GM21619 (cell line): Measurements from ENCODE around the gene ING2.
"Not testable (repeated sequence)": the region's sequence is repeated elsewhere in the genome, so short reads cannot be mapped to it uniquely, and the experiment has no call there.

Experiments
- ATAC-seq: cut with Tn5 transposase; IDR thresholded peaks from one replicate; pipeline ENCODE4 v1.9.1; 2021; ENCODE audit not compliant: unreplicated experiment

ING2 gene, protein sequence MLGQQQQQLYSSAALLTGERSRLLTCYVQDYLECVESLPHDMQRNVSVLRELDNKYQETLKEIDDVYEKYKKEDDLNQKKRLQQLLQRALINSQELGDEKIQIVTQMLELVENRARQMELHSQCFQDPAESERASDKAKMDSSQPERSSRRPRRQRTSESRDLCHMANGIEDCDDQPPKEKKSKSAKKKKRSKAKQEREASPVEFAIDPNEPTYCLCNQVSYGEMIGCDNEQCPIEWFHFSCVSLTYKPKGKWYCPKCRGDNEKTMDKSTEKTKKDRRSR

DNA sequence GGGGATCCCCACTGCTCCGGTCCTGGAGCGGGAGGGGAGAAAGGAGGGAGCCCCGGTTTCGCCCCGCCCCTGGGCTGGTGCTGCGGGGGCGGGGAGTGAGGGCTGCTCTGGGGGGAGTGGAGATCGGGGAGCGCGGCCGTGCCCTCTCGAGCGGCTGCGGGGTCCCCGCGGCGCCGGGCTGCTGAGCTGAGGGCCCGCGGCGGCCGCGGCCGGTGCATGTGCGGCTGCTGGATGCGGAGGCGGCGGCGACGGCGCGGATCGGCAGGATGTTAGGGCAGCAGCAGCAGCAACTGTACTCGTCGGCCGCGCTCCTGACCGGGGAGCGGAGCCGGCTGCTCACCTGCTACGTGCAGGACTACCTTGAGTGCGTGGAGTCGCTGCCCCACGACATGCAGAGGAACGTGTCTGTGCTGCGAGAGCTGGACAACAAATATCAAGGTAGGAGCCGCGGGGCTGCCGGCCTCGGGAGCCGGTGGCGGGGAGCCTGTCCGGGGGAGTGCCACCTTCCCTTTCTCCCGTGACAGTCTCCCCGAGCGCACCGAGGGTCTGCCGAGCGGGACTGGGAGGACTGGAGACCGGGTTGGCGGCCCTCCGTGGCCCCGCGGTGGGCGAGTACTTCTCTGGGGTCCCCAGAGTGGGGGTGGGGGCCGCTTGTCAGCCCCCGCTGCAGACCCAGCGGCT, at the start of gene ING2:
TSS of gene ING2 (plus strand) at position 129 of the 681 bp plus-strand sequence. CDS start at position 267, 138 bp downstream.
- peak; percentile 42 for ATAC-seq

DNA sequence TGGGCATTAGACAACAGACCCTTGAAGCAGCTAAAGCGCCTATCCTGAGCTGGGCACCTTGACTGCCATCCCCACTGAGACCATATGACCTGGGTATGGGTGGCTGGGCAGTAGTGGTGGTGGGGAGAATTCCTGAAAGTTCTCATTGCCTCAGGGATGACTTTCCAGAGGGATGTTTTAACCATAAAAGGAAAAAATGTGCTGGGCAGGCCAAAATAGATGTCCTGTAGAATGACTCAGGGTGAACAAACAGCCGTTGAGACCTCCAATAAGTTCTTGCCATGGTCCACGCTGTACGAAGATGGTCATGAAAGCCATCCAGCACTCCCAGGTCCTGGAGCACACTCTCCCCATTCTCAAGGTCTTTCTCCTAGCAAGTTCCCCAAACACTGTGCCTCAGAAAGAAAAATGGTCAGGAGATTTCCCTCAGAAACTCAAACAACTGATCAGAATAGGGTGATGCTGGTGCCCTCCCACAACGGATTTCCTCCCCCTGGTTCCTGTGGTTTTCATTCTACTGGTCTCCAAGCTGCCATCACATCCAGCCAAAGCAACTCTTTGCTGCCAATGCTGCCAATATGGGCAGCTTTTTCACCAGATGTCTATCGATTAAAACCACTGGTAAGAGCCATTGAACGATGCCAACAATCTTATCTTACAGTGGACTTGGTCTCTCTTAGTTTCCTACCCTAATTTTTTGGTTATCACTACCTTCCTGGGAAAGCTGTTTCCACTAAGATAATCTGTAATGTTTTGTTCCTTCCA, 49.2 kb upstream of the ING2 start:
- no peak for ATAC-seq

DNA sequence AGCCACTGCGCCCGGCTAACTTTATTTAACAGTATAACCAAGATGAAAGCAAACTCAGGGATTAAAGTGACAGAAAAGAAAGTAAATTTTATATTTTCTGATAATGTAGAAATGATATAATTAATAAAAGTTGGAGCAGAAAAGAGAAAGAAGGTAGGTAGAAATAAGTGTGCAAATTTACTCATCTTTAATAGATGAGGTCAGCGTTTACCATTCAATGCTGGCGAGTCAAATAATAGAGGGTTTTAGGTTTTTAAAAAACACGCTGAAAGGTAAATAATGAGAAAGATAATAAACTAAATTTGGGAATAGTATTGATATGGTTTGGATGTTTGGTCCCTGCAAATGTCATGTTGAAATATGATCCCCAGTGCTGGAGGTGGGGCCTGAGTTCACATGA, 46.9 kb upstream of the ING2 start:
- no peak for ATAC-seq

DNA sequence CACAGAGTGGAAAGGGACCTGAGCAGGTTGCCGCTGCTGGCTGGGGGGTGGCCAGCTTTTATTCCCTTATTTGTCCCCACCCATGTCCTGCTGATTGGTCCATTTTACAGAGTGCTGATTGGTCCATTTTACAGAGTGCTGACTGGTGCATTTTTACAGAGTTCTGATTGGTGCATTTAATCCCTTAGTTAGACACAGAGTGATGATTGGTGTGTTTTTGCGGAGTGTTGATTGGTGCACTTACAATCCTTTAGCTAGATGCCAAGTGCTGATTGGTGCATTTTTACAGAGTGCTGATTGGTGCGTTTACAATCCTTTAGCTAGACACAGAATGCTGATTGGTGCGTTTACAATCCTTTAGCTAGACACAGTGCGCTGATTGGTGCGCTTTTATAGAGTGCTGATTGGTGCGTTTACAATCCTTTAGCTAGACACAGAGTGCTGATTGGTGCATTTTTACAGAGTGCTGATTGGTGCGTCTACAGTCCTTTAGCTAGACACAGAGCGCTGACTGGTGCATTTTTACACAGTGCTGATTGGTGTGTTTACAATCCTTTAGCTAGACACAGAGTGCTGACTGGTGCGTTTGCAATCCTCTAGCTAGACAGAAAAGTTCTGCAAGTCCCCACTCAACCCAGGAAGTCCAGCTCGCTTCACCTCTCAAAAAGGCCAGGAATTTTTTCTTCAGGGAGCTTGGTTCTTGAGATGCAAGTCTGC, 40.8 kb upstream of the ING2 start:
- ATAC-seq = not testable (repeated sequence)

DNA sequence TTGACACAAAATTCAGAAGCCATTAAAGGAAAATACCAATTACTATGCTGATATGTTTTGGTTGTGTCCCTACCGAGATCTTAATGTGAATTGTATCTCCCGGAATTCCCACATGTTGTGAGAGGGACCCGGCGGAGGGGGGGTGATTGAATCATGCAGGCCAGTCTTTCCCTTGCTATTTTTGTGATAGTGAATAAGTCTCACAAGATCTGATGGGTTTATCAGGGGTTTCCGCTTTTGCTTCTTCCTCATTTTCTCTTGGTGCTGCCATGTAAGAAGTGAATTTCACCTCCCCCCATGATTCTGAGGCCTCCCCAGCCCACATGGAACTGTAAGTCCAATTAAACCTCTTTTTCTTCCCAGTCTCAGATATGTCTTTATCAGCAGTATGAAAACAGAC, 39.0 kb upstream of the ING2 start:
- not testable (repeated sequence) for ATAC-seq

DNA sequence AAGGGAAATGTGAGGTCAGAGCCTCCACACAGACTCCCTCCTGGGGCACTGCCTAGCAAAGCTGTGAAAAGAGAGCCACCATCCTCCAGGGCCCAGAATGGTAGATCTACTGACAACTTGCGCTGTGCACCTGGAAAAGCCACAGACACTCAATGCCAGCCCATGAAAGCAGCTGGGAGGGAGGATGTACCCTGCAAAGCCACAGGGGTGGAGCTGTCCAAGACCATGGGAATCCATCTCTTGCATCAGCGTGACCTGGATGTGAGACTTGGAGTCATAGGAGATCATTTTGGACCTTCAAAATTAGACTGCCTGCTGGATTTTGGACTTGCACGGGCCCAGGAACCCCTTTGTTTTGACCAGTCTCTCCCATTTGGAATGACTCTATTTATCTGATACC, 37.6 kb upstream of the ING2 start:
- ATAC-seq = no peak

DNA sequence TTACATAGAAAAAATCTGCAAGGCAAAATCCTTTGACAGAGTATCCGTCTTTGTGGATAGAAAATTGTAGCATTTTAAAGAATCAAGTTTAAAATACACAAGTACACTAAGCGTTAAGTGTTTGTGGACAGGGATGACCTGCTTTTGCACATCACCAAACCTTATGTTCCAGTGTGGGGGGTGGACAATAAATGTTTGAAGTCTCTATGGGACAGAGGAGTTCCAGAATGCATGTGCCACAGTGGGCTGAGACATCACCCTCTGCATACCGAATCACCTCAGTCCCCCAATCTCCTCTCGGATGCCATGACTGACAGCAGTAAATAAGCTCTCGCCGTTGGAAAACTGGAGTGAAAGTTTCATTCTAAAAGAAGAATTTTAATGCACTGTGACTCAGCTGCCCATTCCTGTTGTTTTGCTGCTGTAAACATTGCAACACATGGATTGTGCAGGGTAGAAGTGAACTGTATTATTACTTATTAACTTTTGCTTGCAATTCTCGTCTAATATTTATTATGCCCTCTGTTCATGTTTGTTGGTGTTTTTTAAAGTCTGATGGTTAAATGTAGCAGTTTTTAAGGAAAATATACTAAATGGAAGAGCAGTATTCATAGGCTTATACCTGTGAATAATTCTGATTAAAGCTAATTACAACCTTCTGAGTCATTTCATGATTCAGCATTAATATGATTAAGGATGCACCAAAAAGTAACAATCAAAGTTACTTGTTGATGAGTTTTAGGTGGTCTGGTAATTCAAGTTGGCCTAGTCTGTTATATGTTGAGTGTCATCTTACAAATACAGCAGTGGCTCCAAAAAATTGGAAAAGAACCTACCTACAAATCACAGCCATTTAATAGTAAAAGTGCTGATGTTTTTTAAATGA, 36.4 kb upstream of the ING2 start:
- no peak for ATAC-seq

DNA sequence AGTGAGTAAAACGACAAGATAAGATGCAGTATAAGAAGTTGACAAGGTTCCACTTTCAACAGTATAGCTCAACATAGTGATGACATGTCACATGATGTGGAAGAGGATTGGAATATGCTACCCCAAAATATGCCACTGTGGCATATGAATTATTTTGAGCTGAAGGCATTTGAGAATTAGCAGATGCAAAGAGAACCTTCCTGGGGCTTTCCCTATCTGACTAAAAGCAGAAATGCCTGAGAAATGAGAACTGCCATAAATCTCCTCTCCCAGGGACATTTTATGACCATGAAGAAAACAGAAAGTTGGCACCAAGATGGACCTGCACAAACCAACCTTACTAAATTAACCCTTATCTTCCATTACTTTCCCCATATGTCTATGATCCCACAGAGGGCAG, 35.6 kb upstream of the ING2 start:
- no peak for ATAC-seq

DNA sequence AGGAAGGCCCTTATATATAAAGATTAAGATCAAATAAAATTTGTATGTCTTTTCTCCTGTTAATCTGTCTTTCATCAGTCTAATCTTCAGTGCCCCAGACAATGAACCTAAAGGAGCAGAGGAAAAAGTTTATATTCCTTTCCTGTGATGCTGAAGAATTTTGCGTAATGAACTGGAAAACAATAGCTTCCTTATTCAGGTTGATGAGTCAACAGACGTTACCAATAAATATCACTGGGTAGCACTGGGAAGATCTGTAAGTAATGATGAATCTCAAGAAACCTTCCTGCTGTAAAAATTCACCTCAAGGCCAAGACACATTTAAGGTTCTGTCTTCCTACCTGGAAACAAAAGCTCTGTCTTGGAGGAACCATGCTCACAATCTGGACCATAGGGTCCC, 34.9 kb upstream of the ING2 start:
- ATAC-seq = no peak

DNA sequence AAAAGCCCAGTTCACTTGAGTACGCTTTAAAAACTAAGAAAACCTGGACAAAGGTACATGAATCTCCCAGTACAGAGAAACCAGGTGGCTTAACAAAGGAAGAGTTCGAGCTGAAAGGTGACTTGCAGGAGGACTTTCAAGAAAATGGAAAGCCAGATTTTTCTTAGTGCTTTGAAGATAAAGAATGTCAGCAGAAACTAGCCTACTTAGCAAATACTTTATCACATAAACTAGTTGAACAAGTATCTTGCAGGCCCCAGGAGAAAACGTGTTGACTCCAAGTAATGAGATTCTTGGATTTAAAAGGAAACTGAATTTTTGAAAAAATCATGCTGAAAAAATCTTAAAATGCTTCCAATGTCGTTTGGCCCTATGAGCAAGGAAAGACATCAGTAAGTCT, 34.0 kb upstream of the ING2 start:
- ATAC-seq = no peak

DNA sequence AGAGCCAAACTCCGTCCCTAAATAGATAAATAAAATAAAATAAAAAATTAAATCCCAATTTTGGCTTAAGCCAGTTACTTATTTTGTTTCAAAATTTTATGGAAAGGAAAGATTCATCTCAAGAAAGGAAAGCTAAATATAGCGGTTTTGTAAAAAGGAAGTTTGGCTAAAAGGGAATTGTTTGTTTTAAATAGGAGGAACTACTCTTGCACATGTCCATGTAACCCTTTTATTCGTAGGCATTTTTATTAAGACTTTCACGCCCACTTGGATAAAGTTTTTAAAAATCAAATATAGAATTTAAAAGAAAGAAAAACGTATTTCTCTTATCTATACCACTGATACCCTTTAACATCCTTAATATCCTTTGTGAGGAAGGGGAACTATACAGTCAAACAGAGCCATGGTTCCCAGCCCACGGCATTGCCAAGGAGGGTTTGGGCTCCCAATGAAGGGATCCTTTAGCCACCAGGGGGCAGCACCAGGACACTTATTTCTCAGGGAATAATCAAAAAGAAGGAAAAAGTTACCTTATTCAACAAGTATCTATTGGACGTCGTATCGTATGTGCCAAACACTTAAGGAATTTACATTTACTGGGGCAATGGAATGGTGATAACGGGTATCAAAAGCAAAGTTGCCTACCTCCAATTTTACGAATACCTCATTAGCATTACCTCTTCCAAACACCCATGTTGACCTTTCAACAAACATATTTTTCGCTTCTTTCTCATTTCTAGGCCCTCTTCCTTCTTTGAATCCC, 32.7 kb upstream of the ING2 start:
- ATAC-seq = peak; percentile 79

DNA sequence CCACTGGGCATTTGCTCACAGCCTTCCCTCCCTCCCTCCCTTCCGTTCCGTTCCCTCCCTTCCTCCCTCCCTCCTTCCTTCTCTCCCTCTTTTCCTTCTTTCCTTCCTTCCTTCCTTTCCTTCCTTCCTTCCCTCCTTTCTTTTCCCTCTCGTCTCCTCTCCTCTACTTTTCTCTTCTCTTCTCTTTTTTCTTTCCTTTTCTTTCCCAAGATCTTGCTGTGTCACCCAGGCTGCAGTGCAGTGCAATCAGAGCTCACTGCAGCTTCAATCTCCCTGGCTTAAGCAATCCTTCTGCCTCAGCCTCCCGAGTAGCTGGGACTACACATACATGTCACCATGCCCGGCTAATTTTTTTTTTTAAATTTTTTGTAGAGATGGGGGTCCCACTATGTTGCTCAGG, 26.7 kb upstream of the ING2 start:
- no peak for ATAC-seq

DNA sequence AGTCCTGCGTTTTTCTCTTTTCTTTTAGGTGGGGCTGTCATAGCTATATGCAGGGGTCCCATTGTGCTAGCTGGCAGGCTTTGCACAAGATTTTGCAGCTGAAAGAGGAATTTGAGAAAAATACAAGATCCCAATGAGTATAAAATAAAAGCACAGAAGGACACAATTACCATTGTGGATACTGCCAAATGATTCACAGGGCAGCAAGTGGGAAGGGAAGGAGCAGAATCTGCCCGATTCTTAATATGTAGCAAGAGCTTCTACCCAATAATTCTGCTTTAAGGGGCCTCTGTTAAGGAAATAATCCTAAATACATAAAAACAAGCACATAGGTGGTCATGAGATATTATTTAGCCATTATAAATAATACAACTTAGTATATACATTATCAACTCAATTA, 25.9 kb upstream of the ING2 start:
- no peak for ATAC-seq

DNA sequence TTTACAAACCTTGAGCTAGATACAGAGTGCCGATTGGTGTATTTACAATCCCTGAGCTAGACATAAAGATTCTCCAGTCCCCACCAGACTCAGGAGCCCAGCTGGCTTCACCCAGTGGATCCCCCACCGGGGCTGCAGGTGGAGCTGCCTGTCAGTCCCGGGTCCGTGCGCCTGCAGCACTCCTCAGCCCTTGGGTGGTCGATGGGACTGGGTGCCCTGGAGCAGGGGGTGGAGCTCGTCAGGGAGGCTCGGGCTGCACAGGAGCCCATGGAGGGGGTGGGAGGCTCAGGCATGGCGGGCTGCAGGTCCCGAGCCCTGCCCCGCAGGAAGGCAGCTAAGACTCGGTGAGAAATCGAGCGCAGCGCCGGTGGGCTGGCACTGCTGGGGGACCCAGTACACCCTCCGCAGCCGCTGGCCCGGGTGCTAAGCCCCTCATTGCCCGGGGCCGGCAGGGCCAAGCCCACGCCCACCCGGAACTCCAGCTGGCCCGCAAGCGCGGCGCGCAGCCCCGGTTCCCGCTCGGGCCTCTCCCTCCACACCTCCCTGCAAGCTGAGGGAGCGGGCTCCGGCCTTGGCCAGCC, 22.3 kb upstream of the ING2 start:
- not testable (repeated sequence) for ATAC-seq

DNA sequence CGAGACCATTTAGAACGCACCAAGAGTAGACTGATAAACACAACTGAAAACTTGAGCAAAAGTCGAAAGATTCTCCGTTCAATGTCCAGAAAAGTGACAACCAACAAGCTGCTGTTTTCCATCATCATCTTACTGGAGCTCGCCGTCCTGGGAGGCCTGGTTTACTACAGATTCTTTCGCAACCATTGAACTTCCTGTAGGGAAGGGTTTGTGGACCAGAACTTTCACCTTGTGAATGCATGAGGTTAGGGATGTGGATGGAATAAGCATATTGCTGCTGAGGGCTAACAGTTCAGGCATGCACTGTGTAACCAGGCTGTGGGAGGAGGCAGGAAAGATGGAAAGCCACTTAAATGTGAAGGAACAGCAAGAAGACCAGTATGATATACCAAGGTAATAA, 20.9 kb upstream of the ING2 start:
- no peak for ATAC-seq

DNA sequence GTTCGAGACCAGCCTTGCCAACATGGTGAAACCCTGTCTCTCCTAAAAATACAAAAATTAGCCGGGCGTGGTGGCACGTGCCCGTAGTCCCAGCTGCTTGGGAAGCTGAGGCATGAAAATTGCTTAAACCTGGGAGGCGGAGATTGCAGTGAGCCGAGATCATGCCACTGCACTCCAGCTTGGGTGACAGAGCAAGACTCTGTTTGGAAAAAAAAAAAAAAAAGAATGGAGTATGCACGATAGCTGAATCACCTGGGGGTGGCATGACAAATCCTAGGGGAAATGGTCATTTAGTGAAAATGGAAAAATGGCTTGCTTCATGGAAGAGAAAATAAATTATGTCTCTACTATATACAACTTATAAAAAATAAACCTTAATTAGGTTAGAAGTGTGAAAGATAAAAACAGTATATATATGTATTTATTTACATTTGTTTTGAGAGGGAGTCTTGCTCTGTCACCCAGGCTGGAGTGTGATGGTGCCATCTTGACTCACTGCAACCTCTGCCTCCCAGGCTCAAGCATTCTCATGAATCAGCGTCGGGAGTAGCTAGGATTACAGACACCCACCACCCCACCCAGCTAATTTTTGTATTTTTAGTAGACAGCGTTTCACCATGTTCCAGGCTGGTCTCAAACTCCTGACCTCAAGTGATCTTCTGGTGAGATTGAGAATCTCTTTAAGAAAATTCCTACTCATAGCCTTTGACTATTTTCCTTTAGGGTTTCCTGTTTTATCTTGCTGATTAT, 19.3 kb upstream of the ING2 start:
- no peak for ATAC-seq

DNA sequence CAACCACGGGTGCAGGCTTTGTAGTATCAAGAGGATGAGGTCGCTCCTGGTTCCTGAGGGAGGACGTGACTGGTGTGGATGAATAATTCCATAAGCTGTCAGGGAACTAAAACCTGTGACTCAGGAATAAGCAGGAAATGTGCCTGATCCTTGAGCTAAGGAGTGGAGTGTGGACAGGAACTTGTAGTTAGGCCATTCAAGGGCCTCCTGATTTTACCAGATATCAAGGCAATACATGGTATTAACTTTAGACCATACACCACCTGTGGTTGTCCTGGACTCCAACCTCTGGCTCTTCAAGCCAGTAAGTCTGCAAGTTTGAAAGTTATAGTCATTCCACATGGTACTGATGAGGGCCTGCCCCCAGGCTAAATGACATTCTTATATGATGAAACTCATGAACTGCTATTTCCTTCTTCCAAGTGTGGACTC, 12.1 kb upstream of the ING2 start:
- no peak for ATAC-seq

DNA sequence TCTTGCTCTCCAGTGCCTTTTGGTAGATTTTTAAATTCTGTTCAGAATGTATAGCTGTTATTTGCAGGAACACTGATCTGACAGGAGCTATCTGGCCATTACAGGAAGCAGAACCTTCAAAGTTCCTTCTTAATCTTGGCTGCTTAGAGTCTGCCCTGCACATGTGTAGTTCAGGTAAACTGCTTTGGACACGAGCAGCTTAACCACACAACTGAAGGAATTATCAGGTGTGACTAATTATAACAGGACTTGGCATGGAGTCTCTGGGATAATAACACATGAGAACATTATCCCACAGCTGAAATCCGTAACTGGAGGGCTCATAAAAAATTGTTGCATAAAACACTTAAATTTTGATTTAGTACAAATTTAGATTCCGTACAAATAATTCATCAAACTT, 11.6 kb upstream of the ING2 start:
- no peak for ATAC-seq

DNA sequence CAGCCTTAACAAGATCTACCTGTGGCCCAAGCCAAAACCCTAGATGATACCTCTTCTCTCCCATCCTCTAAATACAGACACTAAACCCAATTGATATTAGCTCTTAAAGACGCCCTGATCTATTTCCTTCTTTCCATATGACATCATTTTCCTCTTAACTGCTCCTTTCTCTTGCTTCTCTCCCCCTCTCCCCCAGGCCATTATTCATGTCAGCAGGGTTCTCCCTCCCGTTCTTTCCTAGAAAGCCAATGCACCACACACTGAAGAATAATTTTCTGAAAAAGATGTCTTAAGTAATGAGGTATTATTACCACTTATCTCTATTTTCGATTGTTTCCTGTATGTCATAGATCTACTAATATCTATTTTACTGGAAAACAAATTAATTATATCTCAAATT, 9.7 kb upstream of the ING2 start:
- no peak for ATAC-seq
